ENCODE results near the gene SLC27A6.
"Not testable (repeated sequence)": the region's sequence is repeated elsewhere in the genome, so short reads cannot be mapped to it uniquely, and the experiment has no call there.

SLC27A6 gene

DNA sequence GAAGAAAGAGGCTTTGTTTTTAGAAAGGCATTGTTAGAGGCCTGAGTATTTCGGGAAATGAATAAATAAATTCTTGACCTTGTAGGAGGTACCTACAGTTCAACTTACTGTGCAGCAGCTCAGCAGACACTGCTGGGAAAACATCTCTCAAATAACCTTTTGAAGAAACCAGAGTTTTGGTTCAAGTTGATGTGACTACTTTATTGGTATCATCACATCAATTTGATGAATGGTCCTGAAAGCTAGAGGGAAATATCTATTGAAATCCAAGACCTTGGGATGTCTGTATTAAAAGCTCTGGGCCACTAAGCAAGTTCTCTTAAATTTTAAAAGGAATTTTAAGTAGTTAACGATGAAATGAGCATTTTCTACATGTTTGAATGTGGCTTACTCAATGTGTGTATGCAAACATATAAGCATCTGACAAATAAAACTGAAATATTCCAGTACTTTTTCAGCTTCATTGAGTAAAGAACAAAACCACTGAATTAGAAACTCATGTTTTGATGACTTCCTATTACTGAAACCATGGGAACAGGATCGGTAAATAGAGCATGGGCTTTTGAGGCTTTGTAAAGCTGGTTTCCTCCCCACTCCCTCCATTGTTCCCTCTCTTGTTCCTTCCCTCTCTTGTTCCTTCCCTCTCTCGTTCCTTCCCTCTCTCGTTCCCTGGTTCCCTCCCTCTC, 36.7 kb downstream of the SLC27A6 start:
- DNase-seq (ENCODE audit: low spot score), result no peak

DNA sequence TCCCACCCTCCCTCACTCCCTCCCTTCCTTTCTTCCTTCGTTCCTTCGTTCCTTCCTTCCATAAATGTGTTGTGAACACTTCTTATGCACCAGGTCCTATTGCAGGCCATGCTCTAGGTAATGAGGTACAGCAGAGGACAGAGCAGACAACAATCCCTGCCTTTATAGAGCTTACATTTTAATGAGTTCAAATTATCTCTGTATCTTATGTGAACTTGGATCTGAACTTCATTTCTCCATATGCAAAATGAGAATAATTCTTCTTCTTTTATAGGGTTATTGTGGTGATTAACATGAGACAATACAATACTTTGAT, 37.2 kb downstream of the SLC27A6 start:
- DNase-seq (ENCODE audit: low spot score), result no peak

DNA sequence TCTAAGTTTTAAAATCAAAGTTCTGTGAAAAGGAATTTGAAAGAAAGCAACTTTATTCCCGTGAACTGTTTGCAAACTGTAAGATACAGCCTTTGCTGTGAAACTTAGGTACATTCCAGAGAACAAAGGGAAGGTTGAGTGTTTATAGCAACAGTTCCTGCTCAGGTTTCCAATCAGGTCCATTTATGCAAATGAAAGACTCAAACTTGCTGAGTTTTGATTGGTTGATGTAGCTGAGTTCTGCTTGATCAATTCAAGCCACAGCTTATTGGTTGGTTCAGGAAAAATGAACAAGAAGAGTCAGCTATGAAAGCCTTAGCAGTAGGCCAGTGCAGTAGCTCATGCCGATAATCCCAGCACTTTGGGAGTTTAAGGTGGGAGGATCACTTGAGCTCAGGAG, 37.9 kb downstream of the SLC27A6 start:
- DNase-seq (ENCODE audit: low spot score), result no peak

DNA sequence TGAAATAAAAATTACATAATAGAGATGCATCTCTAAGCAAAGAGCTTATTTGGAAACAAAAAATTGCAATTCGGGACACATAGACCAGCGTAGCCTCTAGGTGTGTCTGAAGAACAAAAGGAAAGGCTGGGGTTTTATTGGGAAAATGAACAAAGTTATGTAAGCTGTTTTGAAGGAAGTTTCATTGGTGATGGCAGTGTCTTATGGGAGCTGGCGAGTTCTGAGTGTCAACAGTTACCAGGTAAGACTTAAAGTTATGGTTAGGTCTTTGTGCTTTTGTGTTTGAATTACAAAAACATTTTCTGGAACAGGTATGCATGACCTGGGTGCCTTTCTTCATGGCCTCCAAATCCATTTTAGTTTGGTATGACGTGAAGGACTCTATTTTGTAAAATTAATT, 48.9 kb downstream of the SLC27A6 start:
- DNase-seq (ENCODE audit: low spot score), result no peak

DNA sequence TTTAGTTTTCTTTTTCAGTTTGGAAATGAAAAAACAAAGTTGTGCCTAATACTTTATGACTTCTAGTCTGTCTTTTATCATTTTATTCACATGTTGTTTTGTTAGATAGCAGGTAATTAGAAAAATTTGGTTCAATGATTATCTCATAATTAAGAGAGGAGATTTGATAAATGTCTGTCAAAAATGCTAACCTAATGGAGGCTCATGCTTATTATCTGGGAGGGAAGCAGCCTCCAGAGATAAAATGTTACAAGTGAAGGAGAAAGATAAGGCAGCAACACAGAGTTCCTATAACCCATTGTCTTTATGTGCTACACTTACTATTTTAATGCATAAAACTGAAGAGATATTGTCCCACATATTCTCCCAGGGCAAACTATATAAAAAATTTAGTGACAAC, 53.5 kb downstream of the SLC27A6 start:
- no peak for DNase-seq (ENCODE audit: low spot score)

GRCh38 chr5:129019401-129019908, 54.2 kb downstream of the SLC27A6 start:
- no peak for DNase-seq (ENCODE audit: low spot score)

DNA sequence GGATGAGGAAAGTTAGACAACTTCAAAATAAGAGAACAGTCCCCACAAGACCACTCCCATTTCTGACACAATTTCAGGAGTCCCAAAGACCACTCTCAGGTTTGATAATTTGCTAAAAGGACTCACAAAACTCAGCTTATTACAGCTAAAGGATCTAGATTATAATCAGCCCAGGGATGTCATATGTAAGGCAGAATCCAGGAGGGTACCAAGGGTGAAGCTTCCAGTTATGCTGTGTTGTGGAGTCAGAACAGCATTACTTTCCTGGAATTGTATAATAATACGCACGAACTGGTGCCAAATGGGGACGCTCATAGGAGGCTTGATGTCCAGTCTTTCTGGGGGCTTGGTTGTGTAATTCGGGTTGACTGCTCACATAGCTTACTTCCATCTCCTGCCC, 55.4 kb downstream of the SLC27A6 start:
- DNase-seq (ENCODE audit: low spot score), result no peak

GRCh38 chr5:129021744-129022143, 56.5 kb downstream of the SLC27A6 start:
- DNase-seq (ENCODE audit: low spot score), result no peak

DNA sequence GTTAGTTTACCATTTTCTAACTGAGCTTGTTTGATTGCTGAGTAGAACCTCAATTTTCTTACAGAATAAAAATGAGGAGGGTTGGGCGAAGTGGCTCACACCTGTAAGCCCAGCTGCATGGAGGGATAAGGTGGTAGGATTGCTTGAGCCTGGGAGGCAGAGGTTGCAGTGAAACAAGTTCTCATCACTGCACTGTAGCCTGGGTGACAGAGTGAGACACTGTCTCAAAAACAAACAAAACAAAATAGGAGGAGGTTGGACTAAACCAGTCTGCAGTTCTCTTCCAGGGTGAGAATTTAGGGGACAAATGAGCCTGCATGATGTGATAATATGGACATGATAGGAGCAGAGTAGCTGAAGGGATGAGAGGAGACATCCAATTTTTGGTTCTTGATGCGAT, 57.3 kb downstream of the SLC27A6 start:
- no peak for DNase-seq (ENCODE audit: low spot score)

GRCh38 chr5:129027260-129027659, 62.0 kb downstream of the SLC27A6 start:
- no peak for DNase-seq (ENCODE audit: low spot score)

GRCh38 chr5:129031886-129032683, 66.8 kb downstream of the SLC27A6 start:
- DNase-seq (ENCODE audit: low spot score), result no peak

DNA sequence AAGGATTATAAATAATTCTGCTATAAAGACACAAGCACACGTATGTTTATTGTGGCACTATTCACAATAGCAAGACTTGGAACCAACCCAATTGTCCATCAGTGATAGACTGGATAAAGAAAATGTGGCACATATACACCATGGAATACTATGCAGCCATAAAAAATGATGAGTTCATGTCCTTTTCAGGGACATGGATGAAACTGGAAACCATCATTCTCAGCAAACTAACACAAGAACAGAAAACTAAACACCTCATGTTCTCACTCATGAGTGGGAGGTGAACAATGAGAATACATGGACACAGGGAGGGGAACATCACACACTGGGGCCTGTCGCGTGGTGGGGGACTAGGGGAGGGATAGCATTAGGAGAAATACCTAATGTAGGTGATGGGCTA, 71.0 kb downstream of the SLC27A6 start:
- not testable (repeated sequence) for DNase-seq (ENCODE audit: low spot score)

DNA sequence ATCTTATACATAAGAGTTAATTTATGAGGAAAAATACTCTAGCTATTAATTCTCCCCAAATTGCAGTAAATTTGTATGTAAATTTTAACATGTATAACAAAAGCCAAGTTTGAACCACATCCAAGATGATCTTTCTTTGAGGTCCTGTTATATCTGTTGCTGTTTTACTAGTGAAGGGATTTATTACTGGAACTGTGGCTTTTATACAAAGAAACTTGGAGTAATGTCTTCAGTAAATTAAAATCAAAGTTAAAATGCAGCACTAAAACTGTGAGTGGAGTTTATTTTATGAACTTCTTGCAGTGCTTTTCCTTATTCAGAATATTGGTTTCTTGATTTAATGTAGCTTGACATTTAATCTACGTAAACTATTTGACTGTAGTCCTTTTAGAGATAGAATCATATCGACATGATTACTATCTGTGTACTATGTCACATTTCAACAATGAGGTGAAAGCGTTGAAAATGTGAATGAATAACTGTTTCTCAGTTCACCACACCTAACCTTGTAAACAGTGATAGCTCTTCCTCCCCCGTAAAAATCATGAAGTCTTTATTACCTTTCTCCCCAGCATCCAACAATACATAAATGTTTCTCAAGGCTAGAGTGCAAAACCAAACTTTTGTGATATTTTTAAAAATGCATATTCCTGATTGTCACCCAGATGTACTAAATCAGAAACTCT, 76.1 kb downstream of the SLC27A6 start:
- DNase-seq (ENCODE audit: low spot score), result no peak

DNA sequence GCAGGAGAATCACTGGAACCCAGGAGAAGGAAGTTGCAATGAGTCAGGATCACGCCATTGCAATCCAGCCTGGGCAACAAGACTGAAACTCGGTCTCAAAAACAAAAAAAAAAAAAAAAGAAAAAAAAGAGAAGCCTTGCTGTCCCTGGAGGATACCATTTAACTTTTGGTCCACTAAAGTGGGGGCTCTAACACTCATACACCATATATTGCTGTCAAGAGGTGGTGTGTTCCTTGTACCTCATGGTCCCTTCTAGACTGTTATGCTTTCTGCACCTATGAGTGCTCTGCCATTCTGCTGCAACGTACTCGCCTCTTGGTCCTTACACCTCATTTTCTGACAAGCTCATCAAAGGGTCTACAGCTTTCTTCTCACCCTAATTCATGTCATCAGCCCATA, 77.0 kb downstream of the SLC27A6 start:
- no peak for DNase-seq (ENCODE audit: low spot score)

DNA sequence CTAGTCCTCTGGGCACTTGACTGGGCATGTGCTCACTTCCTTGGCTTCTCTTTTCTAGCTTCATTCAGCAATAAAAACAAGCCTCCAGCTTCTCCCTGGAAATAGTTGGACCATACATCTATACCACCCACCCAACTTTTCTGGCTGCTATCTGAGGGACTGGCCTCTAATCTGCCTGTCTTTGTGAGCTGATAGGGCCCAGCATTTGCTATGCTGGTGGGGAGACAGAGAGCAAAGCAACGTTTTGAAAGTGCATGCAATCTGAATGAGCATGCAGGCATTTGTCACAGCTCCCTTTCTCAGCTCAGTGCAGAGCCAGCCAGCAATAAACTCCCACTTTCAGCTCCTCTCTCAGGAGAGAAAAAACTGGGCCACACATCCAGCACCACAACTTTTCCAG, 78.6 kb downstream of the SLC27A6 start:
- DNase-seq (ENCODE audit: low spot score), result no peak

DNA sequence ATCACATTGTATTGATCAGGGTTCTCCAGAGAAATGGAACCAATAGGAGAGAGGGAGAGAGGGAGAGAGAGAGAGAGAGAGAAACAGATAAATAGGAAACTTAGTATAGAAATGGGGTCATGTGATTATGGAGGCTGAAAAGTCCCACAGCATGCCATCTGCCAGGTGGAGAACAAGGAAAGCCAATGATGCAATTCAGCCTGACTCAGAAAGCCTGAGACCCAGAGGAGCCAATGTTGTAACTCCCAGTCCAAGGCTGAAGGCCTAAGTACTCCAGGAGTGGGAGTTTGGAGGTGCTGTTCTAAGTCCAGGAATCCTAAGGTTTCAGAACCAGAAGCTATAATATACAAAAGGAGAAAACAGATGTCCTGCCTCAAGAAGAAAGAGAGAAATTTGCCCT, 80.9 kb downstream of the SLC27A6 start:
- DNase-seq (ENCODE audit: low spot score), result no peak

DNA sequence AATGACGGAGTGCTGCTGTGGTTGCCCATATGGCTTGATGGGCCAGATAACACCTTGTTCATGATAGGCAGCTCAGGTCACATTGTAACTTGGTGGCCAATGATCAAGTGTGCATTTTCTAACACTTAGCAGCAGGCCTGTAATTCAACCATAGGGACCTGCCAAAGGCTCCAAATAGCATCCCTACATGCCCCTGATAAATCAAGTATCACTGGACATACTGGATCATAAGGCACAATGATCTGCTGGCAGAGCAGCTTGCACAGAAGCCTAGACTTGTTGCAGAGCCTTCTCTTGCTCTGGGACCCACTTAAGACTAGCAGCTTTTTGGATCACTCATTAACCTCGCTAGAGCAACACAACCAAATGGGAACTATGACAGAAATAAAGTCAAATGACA, 83.2 kb downstream of the SLC27A6 start:
- no peak for DNase-seq (ENCODE audit: low spot score)

GRCh38 chr5:129049126-129049799, 84.0 kb downstream of the SLC27A6 start:
- no peak for DNase-seq (ENCODE audit: low spot score)

DNA sequence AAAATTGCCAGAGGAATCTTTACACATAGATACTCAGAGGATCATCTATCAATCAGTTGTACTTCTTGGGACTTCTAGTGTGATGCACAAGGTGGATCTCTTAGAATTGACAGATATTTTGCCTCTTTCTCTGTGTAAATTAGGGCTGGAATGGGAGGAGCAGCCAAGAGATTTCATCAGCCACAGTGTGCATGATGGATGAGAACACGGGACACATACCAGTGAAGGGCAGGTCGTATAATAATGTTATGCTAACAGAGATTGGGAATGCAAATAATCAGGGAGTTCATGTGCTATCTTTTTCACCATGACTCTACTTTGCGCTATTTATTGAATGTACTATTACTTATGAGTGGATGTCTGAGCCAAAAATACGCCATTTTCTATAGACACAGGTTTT, 86.0 kb downstream of the SLC27A6 start:
- no peak for DNase-seq (ENCODE audit: low spot score)

DNA sequence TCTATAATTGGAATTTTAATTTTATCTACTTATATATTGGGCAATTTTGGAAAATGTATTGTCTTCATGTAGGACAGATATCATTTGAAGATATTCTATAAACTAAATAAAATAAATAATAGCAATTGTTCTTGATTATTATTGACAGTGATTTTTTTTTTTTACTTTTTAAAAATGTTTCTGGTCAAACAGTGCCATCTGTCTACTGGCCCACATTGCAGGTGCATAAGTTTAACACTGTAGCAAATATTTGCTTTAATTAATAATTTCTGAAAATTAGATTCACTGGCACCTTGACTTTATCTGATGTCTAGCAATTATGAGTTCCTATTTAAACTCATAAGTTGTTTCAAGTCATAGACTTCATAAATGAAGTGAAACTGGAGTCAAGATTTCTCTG, 88.2 kb downstream of the SLC27A6 start:
- no peak for DNase-seq (ENCODE audit: low spot score)

DNA sequence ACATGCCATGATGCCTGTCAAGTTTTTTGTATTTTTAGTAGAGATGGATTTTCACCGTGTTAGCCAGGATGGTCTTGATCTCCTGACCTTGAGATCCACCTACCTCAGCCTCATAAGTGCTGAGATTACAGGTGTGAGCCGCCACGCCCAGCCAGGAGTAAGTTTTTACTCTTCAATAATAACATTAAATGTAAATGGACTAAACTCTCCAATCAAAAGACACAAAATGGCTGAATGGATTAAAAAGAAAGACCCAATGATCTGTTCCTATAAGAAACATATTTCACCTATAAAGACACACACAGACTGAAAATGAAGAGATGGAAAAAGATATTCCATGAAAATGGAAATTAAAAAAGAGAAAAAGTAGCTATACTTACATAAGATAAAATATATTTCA, 92.0 kb downstream of the SLC27A6 start:
- no peak for DNase-seq (ENCODE audit: low spot score)

- DNase-seq (ENCODE audit: low spot score), result no peak
Observed at GRCh38 chr5:129061849-129062248, 96.6 kb downstream of the SLC27A6 start.

All from cerebellar cortex (tissue), 1 donor.